K562 (cell line): ENCODE measurements around the gene SERTAD1. TPM values are rescaled to one million over a fixed set of nuclear protein-coding genes. Genes with fewer than 3 reads are reported as not detected.

Experiments
- ATAC-seq: fragments of 200-7000 bp; cut with Tn5 transposase; 3 replicates; pipeline ENCODE4 v1.9.1; 2020; ENCODE audit warnings: moderate library complexity
- BruUV-seq: library from RNA; stranded (reverse); fragments of 400-500 nt; replicated peaks from 2 replicates; lab custom pipeline; 2021; lab: Mats Ljungman, UMichigan
- CTCF ChIA-PET: fragments of 300-600 bp; formaldehyde crosslinking; extraction: SDS; loops from one replicate; lab custom pipeline; 2021; ENCODE audit warnings: low intra/inter-chr PET ratio; lab: Yijun Ruan, JAX
- POLR2A ChIA-PET: fragments of 300-600, 350-650 bp; sonication (Branson Sonifier 250); formaldehyde crosslinking; extraction: SDS; loops from one replicate; lab custom pipeline; 2021; ENCODE audit warnings: antibody characterized with exemption, inconsistent platforms; lab: Yijun Ruan, JAX
- DNase-seq, 4 experiments: peaks; one replicate each; pipeline versions ENCODE4 v3.0.0 to v3.0.0-alpha.2; 2011 to 2018; ENCODE audit warnings: low spot score in 3 of 4, mixed read lengths in 3 of 4; ENCODE audit errors: extremely low read depth in 1 of 4
- FAIRE-seq: peaks from 2 replicates; lab custom pipeline; 2011; peaks lifted over from hg19 to GRCh38; lab: Jason Lieb, UNC
- H2AFZ ChIP-seq: 2 replicates; pipeline ENCODE4 v1.6.0; 2011; ENCODE audit warnings: low read depth, low read length, control low read depth, inconsistent platforms
- H3K27ac ChIP-seq: fragments of 200-600 bp; 3 replicates; pipeline ENCODE4 v1.8.0; 2011; ENCODE audit warnings: low read depth, mild to moderate bottlenecking, control low read depth, inconsistent platforms, low read length, moderate library complexity, mixed read lengths; ENCODE audit errors: extremely low read depth
- H3K27me3 ChIP-seq, 2 experiments: fragments of 300-600 bp in 1 of 2; 2 replicates in 1 of 2; 3 replicates in 1 of 2; pipeline versions ENCODE4 v1.6.0 to v1.8.0; 2011; ENCODE audit warnings: inconsistent platforms in 2 of 2, low read length in 2 of 2, mild to moderate bottlenecking in 1 of 2, mixed read lengths in 1 of 2, moderate library complexity in 1 of 2; ENCODE audit not compliant: control insufficient read depth in 2 of 2, insufficient read depth in 2 of 2
- H3K36me3 ChIP-seq: fragments of 300-600 bp; 3 replicates; pipeline ENCODE4 v1.8.0; 2011; ENCODE audit warnings: mild to moderate bottlenecking, low read length, inconsistent platforms; ENCODE audit not compliant: control insufficient read depth, insufficient read depth
- H3K4me1 ChIP-seq, 2 experiments: fragments of 200-600 bp in 1 of 2; replicated peaks in 1 of 2; 2 replicates in 1 of 2; 3 replicates in 1 of 2; pipeline versions ENCODE4 v1.5.1 to v1.8.0; 2011; ENCODE audit warnings: inconsistent platforms in 2 of 2, low read length in 2 of 2, mild to moderate bottlenecking in 1 of 2, mixed read lengths in 1 of 2, moderate library complexity in 1 of 2; ENCODE audit not compliant: control insufficient read depth in 2 of 2, insufficient read depth in 2 of 2
- H3K4me2 ChIP-seq: 2 replicates; pipeline ENCODE4 v1.6.1; 2011; ENCODE audit warnings: low read length, control low read depth, inconsistent platforms, mixed read lengths; ENCODE audit not compliant: insufficient read depth
- H3K4me3 ChIP-seq: fragments of 200-600 bp; sonication (generic), shearing (Covaris generic); 2 replicates; pipeline ENCODE4 v1.5.1; 2016; ENCODE audit warnings: control low read depth, inconsistent platforms
- H3K79me2 ChIP-seq: fragments of 200-600 bp; 3 replicates; pipeline ENCODE4 v1.8.0; 2011; ENCODE audit warnings: low read length, inconsistent platforms; ENCODE audit not compliant: control insufficient read depth, insufficient read depth
- H3K9ac ChIP-seq, 2 experiments: 2 replicates each; pipeline versions ENCODE4 v1.6.0 to v1.6.1; 2011; ENCODE audit warnings: low read depth in 2 of 2, low read length in 2 of 2, control low read depth in 1 of 2, inconsistent platforms in 1 of 2, mild to moderate bottlenecking in 1 of 2, mixed read lengths in 1 of 2; ENCODE audit not compliant: insufficient read depth in 1 of 2
- H3K9me1 ChIP-seq: one replicate; pipeline ENCODE4 v1.6.0; 2011; ENCODE audit warnings: inconsistent platforms, mild to moderate bottlenecking, low read length, moderate library complexity; ENCODE audit not compliant: control insufficient read depth, insufficient read depth
- H3K9me3 ChIP-seq: replicated peaks from 2 replicates; pipeline ENCODE4 v1.5.1; 2011; ENCODE audit warnings: low read depth, low read length, inconsistent platforms; ENCODE audit not compliant: control insufficient read depth, insufficient read depth
- H4K20me1 ChIP-seq: replicated peaks from 2 replicates; pipeline ENCODE4 v1.6.1; 2011; ENCODE audit warnings: low read length, inconsistent platforms, mixed read lengths; ENCODE audit not compliant: control insufficient read depth, insufficient read depth
- CBX1 ChIP-seq: sonication (generic); IDR thresholded peaks from 2 replicates; pipeline ENCODE4 v1.6.1; 2016; ENCODE audit warnings: antibody characterized with exemption, low read depth, mild to moderate bottlenecking
- CGGBP1 ChIP-seq: fragments of 250-450 bp; sonication (Bioruptor Pico); IDR thresholded peaks from 2 replicates; pipeline ENCODE4 v1.9.0; 2021; ENCODE audit warnings: mild to moderate bottlenecking
- CSDE1 ChIP-seq, 2 experiments: fragments of 450-650 bp; IDR thresholded peaks; 2 replicates each; pipeline ENCODE4 v1.6.1; 2016; ENCODE audit warnings: mild to moderate bottlenecking in 1 of 2
- EHMT2 ChIP-seq: fragments of 450-650 bp; IDR thresholded peaks from 2 replicates; pipeline ENCODE4 v1.6.1; 2018; ENCODE audit warnings: antibody characterized with exemption
- GABPB1 ChIP-seq: sonication (generic); formaldehyde crosslinking; IDR thresholded peaks from 2 replicates; pipeline ENCODE4 v1.8.0; 2022; ENCODE audit warnings: mild to moderate bottlenecking, missing genetic modification reagents
- HOXB6 ChIP-seq: fragments of 250-450 bp; sonication (Bioruptor Pico); IDR thresholded peaks from 2 replicates; pipeline ENCODE4 v1.5.1; 2022; ENCODE audit warnings: mild to moderate bottlenecking, borderline replicate concordance
- IRF9 ChIP-seq: fragments of 450-650 bp; IDR thresholded peaks from 2 replicates; pipeline ENCODE4 v1.6.1; 2016; ENCODE audit warnings: missing biosample characterization, missing genetic modification characterization
- KLF6 ChIP-seq: fragments of 250-450 bp; sonication (Bioruptor Pico); IDR thresholded peaks from 2 replicates; pipeline ENCODE4 v1.4.0; 2020; ENCODE audit warnings: mild to moderate bottlenecking, moderate library complexity, borderline replicate concordance
- SREBF2 ChIP-seq: sonication (generic); formaldehyde crosslinking; IDR thresholded peaks from 2 replicates; pipeline ENCODE4 v1.4.0; 2020; ENCODE audit warnings: mild to moderate bottlenecking, missing genetic modification reagents
- THAP7 ChIP-seq: fragments of 250-450 bp; sonication (Bioruptor Pico); IDR thresholded peaks from 2 replicates; pipeline ENCODE4 v1.5.0; 2021
- WGBS: fragments of 100-300 bp; shearing (Covaris generic); methylation state at CpG from one replicate; pipeline ENCODE4 v1.1.6; 2016; ENCODE audit warnings: low coverage, mixed read lengths; ENCODE audit not compliant: insufficient coverage; ENCODE audit errors: missing lambda C conversion rate; 5-methylcytosine and 5-hydroxymethylcytosine counted together
- in situ Hi-C: fragments of 300-500 bp; cut with MboI; formaldehyde crosslinking; loops from 4 replicates; pipeline ENCODE4 v1.15.0; 2018; ENCODE audit warnings: inconsistent platforms, mixed read lengths
- intact Hi-C: fragments of 100-400 bp; cut with micrococcal nuclease; formaldehyde crosslinking; loops from 2 replicates; pipeline ENCODE4 v1.14.2; 2022
- polyA plus RNA-seq, 8 experiments: library from polyadenylated mRNA; depleted of rRNA in 4 of 8; stranded (reverse) in 5 of 8; unstranded in 3 of 8; fragments of >200 nt; fragmentation: Nextera tagmentation in 2 of 8; fragmentation: Illumina TruSeq in 1 of 8; extraction: Ambion mirVana in 2 of 8; extraction: Trizol in 1 of 8; gene quantifications; 2 replicates each; pipeline versions ENCODE4 v1.2.1 to v1.2.3, GENCODE V29; 2011 to 2014; ENCODE audit warnings: inconsistent platforms in 1 of 8, missing spikeins in 1 of 8
- total RNA-seq, 7 experiments: library from RNA; depleted of rRNA in 6 of 7; stranded (reverse); fragments of >200 nt in 6 of 7; fragmentation: Illumina TruSeq in 2 of 7; extraction: Trizol in 2 of 7; gene quantifications; 2 replicates each; pipeline versions ENCODE4 v1.2.1 to v1.2.3, GENCODE V29; 2011 to 2021; ENCODE audit warnings: low replicate concordance in 1 of 7

The SERTAD1 gene
- total and polyA plus RNA-seq, 9 of the 15 experiments (the other 6 are each of a cell fraction or from before 2014, with no cell fraction given): 0.15 to 8.7 (median 4.9) TPM

- ATAC-seq (no peak), FAIRE-seq (no peak), DNase-seq (no peak)
- ChIA-PET CTCF (no interaction called here), POLR2A (interaction anchor here (0.6 to 2.2 kb wide), 10 partner anchors 8 to 69 kb away, joined by 3 to 6 read pairs (median 4); partner anchors contain the start of gene PRX)
- intact Hi-C loops (no loop called here), in situ Hi-C loops (no loop called here)
- Histone ChIP-seq H3K36me3 (no peaks in the 10 kb centered on the region), H4K20me1 (0 out of 2 replicates have a peak, but pooled peaks cover 5% of the 10 kb centered on the region), H3K79me2 (no peaks in the 10 kb centered on the region), H3K9me1 (no peaks in the 10 kb centered on the region), H2AFZ (no peak overlapping the region), H3K9me3 (no peaks in the 10 kb centered on the region), H3K4me2 (no peak overlapping the region), H3K9ac (peak overlapping the region in 1 of 2 experiments; percentile 79; a peak in 2 of 4 replicates), H3K27ac (no peak overlapping the region), H3K4me1 (peaks cover 17 to 53% of the 10 kb centered on the region in 2 experiments), H3K27me3 (peaks cover 18 to 34% of the 10 kb centered on the region in 2 experiments), H3K4me3 (no peak overlapping the region)
- WGBS: 7% methylated on average over 14 of the region's 14 CpGs
- BruUV-seq: no TSS peak
- TF ChIP-seq CSDE1 (IDR thresholded peaks at IDR 0.05) (no peak), KLF6 (CRISPR knock-in tag) (no peak), GABPB1 (CRISPR knock-in tag) (no peak), EHMT2 (no peak), THAP7 (CRISPR knock-in tag) (no peak), SREBF2 (CRISPR knock-in tag) (no peak), HOXB6 (CRISPR knock-in tag) (no peak), IRF9 (no peak), CGGBP1 (CRISPR knock-in tag) (no peak), CBX1 (no peak)
Observed at GRCh38 chr19:40395956-40396355, 29.8 kb downstream of the SERTAD1 start.
